Endothelial cell of umbilical vein (primary cell): ENCODE data around the gene PIK3C2G. TPM values are rescaled to one million over a fixed set of nuclear protein-coding genes. Genes with fewer than 3 reads are reported as not detected.

Source experiments
- BruUV-seq: library from RNA; stranded (reverse); fragments of 400-500 nt; replicated peaks from 2 replicates; lab custom pipeline; 2021; lab: Mats Ljungman, UMichigan
- CTCF ChIA-PET: fragments of 300-600, 350-600 bp; sonication (Branson Sonifier 250); formaldehyde crosslinking; loops from one replicate; lab custom pipeline; 2021; ENCODE audit warnings: antibody characterized with exemption, inconsistent platforms; lab: Charles Lee
- POLR2A ChIA-PET: fragments of 300-600, 350-600 bp; sonication (Branson Sonifier 250); formaldehyde crosslinking; loops from one replicate; lab custom pipeline; 2021; ENCODE audit warnings: antibody characterized with exemption, inconsistent platforms; lab: Charles Lee
- DNase-seq: peaks from one replicate; pipeline ENCODE4 v3.0.0-alpha.2; 2011; ENCODE audit warnings: low read depth, low spot score
- FAIRE-seq: peaks from 2 replicates; lab custom pipeline; 2011; peaks lifted over from hg19 to GRCh38; lab: Jason Lieb, UNC
- H2AFZ ChIP-seq: 2 replicates; pipeline ENCODE4 v1.6.0; 2012; ENCODE audit warnings: low read depth, low read length, control low read depth, inconsistent platforms
- H3K27ac ChIP-seq: 2 replicates; pipeline ENCODE4 v1.5.1; 2011; ENCODE audit warnings: low read depth, mild to moderate bottlenecking, control low read depth, low read length, moderate library complexity; ENCODE audit not compliant: insufficient read depth
- H3K27me3 ChIP-seq, 2 experiments: 2 replicates each; pipeline versions ENCODE4 v1.6.0 to v1.6.1; 2011; ENCODE audit warnings: low read length in 2 of 2, mixed read lengths in 1 of 2; ENCODE audit not compliant: control insufficient read depth in 2 of 2, insufficient read depth in 2 of 2
- H3K36me3 ChIP-seq, 2 experiments: 2 replicates in 1 of 2; 3 replicates in 1 of 2; pipeline ENCODE4 v1.5.1; 2011; ENCODE audit warnings: low read length in 2 of 2, mild to moderate bottlenecking in 1 of 2, moderate library complexity in 1 of 2; ENCODE audit not compliant: control insufficient read depth in 2 of 2, insufficient read depth in 2 of 2; ENCODE audit errors: extremely low read depth in 1 of 2
- H3K4me1 ChIP-seq: 3 replicates; pipeline ENCODE4 v1.5.1; 2011; ENCODE audit warnings: mild to moderate bottlenecking, low read length; ENCODE audit not compliant: control insufficient read depth, insufficient read depth; ENCODE audit errors: extremely low read depth
- H3K4me2 ChIP-seq: 2 replicates; pipeline ENCODE4 v1.6.1; 2011; ENCODE audit warnings: low read length, control low read depth, mixed read lengths; ENCODE audit not compliant: insufficient read depth
- H3K4me3 ChIP-seq, 3 experiments: fragments of 200-600 bp in 1 of 3; sonication (generic), shearing (Covaris generic) in 1 of 3; replicated peaks in 1 of 3; 2 replicates each; pipeline ENCODE4 v1.5.1; 2011 to 2016; ENCODE audit warnings: control low read depth in 3 of 3, low read length in 3 of 3, mild to moderate bottlenecking in 2 of 3, inconsistent platforms in 1 of 3, low read depth in 1 of 3, moderate library complexity in 1 of 3; ENCODE audit not compliant: insufficient read depth in 1 of 3
- H3K79me2 ChIP-seq: 2 replicates; pipeline ENCODE4 v1.6.0; 2012; ENCODE audit warnings: low read length, inconsistent platforms; ENCODE audit not compliant: control insufficient read depth, insufficient read depth
- H3K9ac ChIP-seq: replicated peaks from 2 replicates; pipeline ENCODE3; 2011; ENCODE audit warnings: low read length, control low read depth; ENCODE audit not compliant: insufficient read depth; ENCODE audit errors: extremely low read depth
- H3K9me1 ChIP-seq: replicated peaks from 3 replicates; pipeline ENCODE4 v1.6.0; 2011; ENCODE audit warnings: mild to moderate bottlenecking, low read length; ENCODE audit not compliant: control insufficient read depth, insufficient read depth; ENCODE audit errors: extremely low read depth
- H3K9me3 ChIP-seq: replicated peaks from 2 replicates; pipeline ENCODE4 v1.5.1; 2012; ENCODE audit warnings: low read length, inconsistent platforms; ENCODE audit not compliant: control insufficient read depth, insufficient read depth
- H4K20me1 ChIP-seq: replicated peaks from 2 replicates; pipeline ENCODE3; 2011; ENCODE audit warnings: mild to moderate bottlenecking, low read length; ENCODE audit not compliant: control insufficient read depth, insufficient read depth; ENCODE audit errors: extremely low read depth
- CTCF ChIP-seq, 2 donors: IDR thresholded peaks; 1 replicate in 1 of 2; 2 replicates in 1 of 2; pipeline ENCODE4 v1.5.1; 2011; ENCODE audit warnings: low read length in 2 of 2, mild to moderate bottlenecking in 2 of 2, moderate library complexity in 2 of 2, control low read depth in 1 of 2, inconsistent platforms in 1 of 2, low read depth in 1 of 2; ENCODE audit not compliant: insufficient read depth in 1 of 2; ENCODE audit errors: extremely low read depth in 1 of 2
- EZH2 ChIP-seq: IDR thresholded peaks from 2 replicates; pipeline ENCODE4 v1.6.1; 2012; ENCODE audit warnings: borderline replicate concordance, low read depth, mild to moderate bottlenecking, moderate library complexity, low read length, inconsistent platforms; ENCODE audit not compliant: severe bottlenecking
- FOS ChIP-seq: IDR thresholded peaks from 2 replicates; pipeline ENCODE4 v1.6.1; 2011; ENCODE audit warnings: mild to moderate bottlenecking, low read length, moderate library complexity, borderline replicate concordance; ENCODE audit not compliant: insufficient read depth
- GATA2 ChIP-seq: IDR thresholded peaks from 2 replicates; pipeline ENCODE4 v1.7.0; 2011; ENCODE audit warnings: low read depth, mild to moderate bottlenecking, moderate library complexity, mixed read lengths, low read length; ENCODE audit not compliant: insufficient read length, insufficient read depth
- JUN ChIP-seq: IDR thresholded peaks from 2 replicates; pipeline ENCODE4 v1.6.1; 2011; ENCODE audit warnings: borderline replicate concordance, low read depth; ENCODE audit not compliant: insufficient read length, insufficient read depth
- MAX ChIP-seq: IDR thresholded peaks from 2 replicates; pipeline ENCODE4 v1.6.1; 2011; ENCODE audit not compliant: insufficient read depth, insufficient read length
- MYC ChIP-seq: IDR thresholded peaks from one replicate; pipeline ENCODE4 v1.6.1; 2011; ENCODE audit warnings: mild to moderate bottlenecking, low read depth, low read length
- POLR2A ChIP-seq: IDR thresholded peaks from 2 replicates; pipeline ENCODE4 v1.6.1; 2012; ENCODE audit warnings: low read depth, mild to moderate bottlenecking, control low read depth, low read length
- POLR2AphosphoS5 ChIP-seq: IDR thresholded peaks from 2 replicates; pipeline ENCODE4 v1.6.1; 2012; ENCODE audit warnings: low read depth, mild to moderate bottlenecking, control low read depth, low read length, moderate library complexity; ENCODE audit not compliant: insufficient read depth
- dilution Hi-C: fragments of 300-500 bp; cut with MboI; formaldehyde crosslinking; loops from one replicate; pipeline ENCODE4 v1.15.0; 2019; ENCODE audit warnings: low sequenced_read_pairs; ENCODE audit not compliant: extremely low pct_ligation_motif_present
- intact Hi-C: fragments of 100-400 bp; cut with micrococcal nuclease; formaldehyde crosslinking; loops from one replicate; pipeline ENCODE4 v1.10.0; 2022
- polyA plus RNA-seq, 4 experiments: library from polyadenylated mRNA; depleted of rRNA in 3 of 4; stranded (reverse) in 3 of 4; unstranded in 1 of 4; fragments of >200 nt; gene quantifications; 2 replicates each; pipeline versions ENCODE4 v1.2.1 to v1.2.3, GENCODE V29; 2011 to 2012; ENCODE audit warnings: missing spikeins in 1 of 4
- total RNA-seq: library from RNA; stranded (reverse); gene quantifications from 2 replicates; pipeline ENCODE4 v1.2.3, GENCODE V29; 2021

The PIK3C2G gene
- total and polyA plus RNA-seq, 2 donors (not counting 3 experiments of a cell fraction or from before 2014, with no cell fraction given), result not detected

GRCh38 chr12:18306311-18306710 is 45.0 kb downstream of the PIK3C2G start:
- CTCF ChIA-PET, result interaction anchor here (1.0 to 2.5 kb wide), 4 partner anchors 13 to 56 kb away, joined by 3 to 9 read pairs (median 6); no protein-coding TSS in a partner anchor

More at GRCh38 chr12:18306311-18306710, 45.0 kb downstream of the PIK3C2G start:
- intact Hi-C loops (no loop called here), dilution Hi-C loops (no loop called here)
- FAIRE-seq, result no peak
- Histone ChIP-seq H3K36me3 (no peaks in the 10 kb centered on the region), H3K9me3 (no peaks in the 10 kb centered on the region), H3K4me3 (no peak overlapping the region), H4K20me1 (no peaks in the 10 kb centered on the region), H3K27ac (no peak overlapping the region), H3K9me1 (no peaks in the 10 kb centered on the region), H3K27me3 (no peaks in the 10 kb centered on the region), H3K4me2 (no peak overlapping the region), H3K4me1 (no peaks in the 10 kb centered on the region), H3K79me2 (no peaks in the 10 kb centered on the region), H2AFZ (no peak overlapping the region), H3K9ac (no peak overlapping the region)
- no TSS peak for BruUV-seq
- POLR2A ChIA-PET, result no interaction called here
- no peak for DNase-seq
- TF ChIP-seq GATA2 (no peak), MAX (no peak), MYC (no peak), POLR2A (no peak), JUN (no peak), FOS (no peak), CTCF (IDR thresholded peaks at IDR 0.05; ENCODE audit: extremely low read depth in 1 of 2, insufficient read depth in 1 of 2, low read depth in 1 of 2, low read length in 2 of 2) (no peak), POLR2AphosphoS5 (no peak), EZH2 (no peak)
